Progenitor cell of endocrine pancreas (in vitro differentiated cells): ENCODE data around the gene SETD1A. TPM values are rescaled to one million over a fixed set of nuclear protein-coding genes. Genes with fewer than 3 reads are reported as not detected.

Experiments
- DNase-seq: peaks from one replicate; pipeline ENCODE4 v3.0.0; 2021; ENCODE audit warnings: low spot score; ENCODE audit not compliant: unreplicated experiment
- H3K27ac Mint-ChIP-seq: 2 replicates; pipeline ENCODE4 v1.8.0; 2021; ENCODE audit warnings: mild to moderate bottlenecking, moderate library complexity, mixed read lengths
- H3K27me3 Mint-ChIP-seq: 2 replicates; pipeline ENCODE4 v1.8.0; 2021; ENCODE audit warnings: mixed read lengths
- H3K36me3 Mint-ChIP-seq: 2 replicates; pipeline ENCODE4 v1.8.0; 2022; ENCODE audit warnings: mixed read lengths; ENCODE audit not compliant: insufficient read depth
- H3K4me1 Mint-ChIP-seq: 2 replicates; pipeline ENCODE4 v1.8.0; 2021; ENCODE audit warnings: low read depth, mixed read lengths
- H3K4me3 Mint-ChIP-seq: 2 replicates; pipeline ENCODE4 v1.8.0; 2021; ENCODE audit warnings: low read depth, mild to moderate bottlenecking, moderate library complexity, mixed read lengths
- H3K9me3 Mint-ChIP-seq: 2 replicates; pipeline ENCODE4 v1.8.0; 2021; ENCODE audit warnings: low read depth, mixed read lengths
- total RNA-seq: library from RNA; stranded (reverse); gene quantifications from 2 replicates; pipeline ENCODE4 v1.2.1, GENCODE V29; 2021
- TF ChIP-seq, protein P1 (sequence below): fragments of 200-600 bp; sonication (generic); IDR thresholded peaks from one replicate; pipeline ENCODE4 v1.5.0; 2021; ENCODE audit warnings: antibody characterized with exemption, mild to moderate bottlenecking; ENCODE audit not compliant: unreplicated experiment

The SETD1A gene
- total RNA-seq, 1 donor from 2014 or later = 27.7 TPM

GRCh38 chr16:30971298-30971697, 13.7 kb downstream of the SETD1A start:
- H3K9me3 Mint-ChIP-seq = no peaks in the 10 kb centered on the region
- no peaks in the 10 kb centered on the region for H3K4me1 Mint-ChIP-seq
- H3K27ac Mint-ChIP-seq = no peak overlapping the region
- H3K4me3 Mint-ChIP-seq = no peak overlapping the region
- H3K36me3 Mint-ChIP-seq = peaks cover 45% of the 10 kb centered on the region
- no peaks in the 10 kb centered on the region for H3K27me3 Mint-ChIP-seq
- DNase-seq = no peak
- TF ChIP-seq, protein P1, sequence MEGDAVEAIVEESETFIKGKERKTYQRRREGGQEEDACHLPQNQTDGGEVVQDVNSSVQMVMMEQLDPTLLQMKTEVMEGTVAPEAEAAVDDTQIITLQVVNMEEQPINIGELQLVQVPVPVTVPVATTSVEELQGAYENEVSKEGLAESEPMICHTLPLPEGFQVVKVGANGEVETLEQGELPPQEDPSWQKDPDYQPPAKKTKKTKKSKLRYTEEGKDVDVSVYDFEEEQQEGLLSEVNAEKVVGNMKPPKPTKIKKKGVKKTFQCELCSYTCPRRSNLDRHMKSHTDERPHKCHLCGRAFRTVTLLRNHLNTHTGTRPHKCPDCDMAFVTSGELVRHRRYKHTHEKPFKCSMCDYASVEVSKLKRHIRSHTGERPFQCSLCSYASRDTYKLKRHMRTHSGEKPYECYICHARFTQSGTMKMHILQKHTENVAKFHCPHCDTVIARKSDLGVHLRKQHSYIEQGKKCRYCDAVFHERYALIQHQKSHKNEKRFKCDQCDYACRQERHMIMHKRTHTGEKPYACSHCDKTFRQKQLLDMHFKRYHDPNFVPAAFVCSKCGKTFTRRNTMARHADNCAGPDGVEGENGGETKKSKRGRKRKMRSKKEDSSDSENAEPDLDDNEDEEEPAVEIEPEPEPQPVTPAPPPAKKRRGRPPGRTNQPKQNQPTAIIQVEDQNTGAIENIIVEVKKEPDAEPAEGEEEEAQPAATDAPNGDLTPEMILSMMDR = no peak

DNA sequence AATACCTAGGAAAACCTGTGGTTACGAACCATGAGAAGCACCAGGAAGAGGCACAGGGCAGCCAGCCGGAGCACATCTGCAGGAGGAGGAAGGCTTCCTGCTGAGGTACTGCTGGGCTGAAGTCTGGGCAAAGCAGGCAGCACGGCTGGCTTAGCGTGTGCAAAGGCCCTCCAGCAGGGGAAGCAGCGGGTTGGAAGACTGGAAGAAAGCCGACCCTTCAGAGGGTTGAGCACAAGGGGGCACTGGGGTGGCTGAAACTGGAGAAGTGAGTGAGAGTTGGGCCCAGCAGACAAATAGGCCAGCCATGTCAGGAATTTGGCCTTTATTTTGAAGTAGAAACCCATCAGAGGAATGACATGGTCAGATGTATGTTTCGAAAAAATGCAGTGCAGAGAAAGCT, 15.3 kb downstream of the SETD1A start:
- no peaks in the 10 kb centered on the region for H3K27me3 Mint-ChIP-seq
- TF ChIP-seq, protein P1 = no peak
- no peaks in the 10 kb centered on the region for H3K9me3 Mint-ChIP-seq
- H3K4me3 Mint-ChIP-seq = no peak overlapping the region
- no peak for DNase-seq
- peaks cover 45% of the 10 kb centered on the region for H3K36me3 Mint-ChIP-seq
- no peaks in the 10 kb centered on the region for H3K4me1 Mint-ChIP-seq
- H3K27ac Mint-ChIP-seq = peak overlapping the region; percentile 51

- Mint-ChIP-seq H3K27me3 (no peaks in the 10 kb centered on the region), H3K27ac (no peak overlapping the region), H3K9me3 (no peaks in the 10 kb centered on the region), H3K36me3 (peaks cover 42% of the 10 kb centered on the region), H3K4me1 (no peaks in the 10 kb centered on the region), H3K4me3 (no peak overlapping the region)
- TF ChIP-seq, protein P1 = no peak
- no peak for DNase-seq
These were observed 16.8 kb downstream of the SETD1A start for GRCh38 chr16:30974348-30974747.

DNA sequence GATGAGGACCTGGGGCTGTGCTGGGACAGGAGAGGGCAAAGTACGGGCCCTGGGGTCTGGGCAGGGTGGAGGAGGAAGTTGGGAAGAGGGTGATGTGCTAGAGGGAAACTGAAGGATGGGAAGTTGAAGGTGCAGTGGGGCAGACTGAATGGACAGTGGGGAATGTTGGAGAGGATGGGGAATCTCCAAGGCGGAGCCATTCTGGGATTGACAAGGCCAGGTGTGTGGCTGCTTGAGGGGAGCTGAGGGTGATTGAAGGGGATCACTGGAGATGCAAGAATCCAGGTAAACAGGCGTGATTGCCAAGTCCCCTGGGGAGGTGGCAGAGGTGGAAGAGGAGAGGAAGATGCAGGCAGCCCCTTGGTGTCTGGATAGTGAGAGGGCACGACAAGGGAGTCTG, 18.9 kb downstream of the SETD1A start:
- TF ChIP-seq, protein P1 = no peak
- no peaks in the 10 kb centered on the region for H3K4me1 Mint-ChIP-seq
- no peak overlapping the region for H3K27ac Mint-ChIP-seq
- peaks cover 34% of the 10 kb centered on the region for H3K36me3 Mint-ChIP-seq
- H3K27me3 Mint-ChIP-seq = no peaks in the 10 kb centered on the region
- DNase-seq = no peak
- H3K9me3 Mint-ChIP-seq = no peaks in the 10 kb centered on the region
- H3K4me3 Mint-ChIP-seq = no peak overlapping the region

DNA sequence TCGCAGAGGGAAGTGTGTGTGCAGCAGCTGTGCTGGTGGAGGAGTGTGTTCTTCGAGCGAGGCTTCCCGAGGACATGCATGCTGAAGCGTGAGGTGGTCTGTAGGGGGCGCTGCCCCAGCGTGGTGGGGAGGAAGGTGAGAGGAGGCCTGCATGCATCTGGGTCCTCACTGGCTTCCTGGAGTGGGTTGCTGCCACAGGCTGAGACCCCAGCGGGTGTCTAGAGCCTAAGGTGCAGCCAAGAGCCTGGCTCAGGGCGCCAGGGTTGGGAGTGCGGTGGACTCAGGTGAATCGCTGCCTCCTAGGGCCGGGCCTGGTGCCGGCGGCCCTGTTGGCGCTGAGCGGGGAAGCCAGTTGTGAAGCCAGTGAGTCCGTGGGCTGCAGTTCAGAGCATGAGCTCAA, 19.9 kb downstream of the SETD1A start:
- no peak overlapping the region for H3K4me3 Mint-ChIP-seq
- TF ChIP-seq, protein P1 = peak; percentile 28
- H3K27me3 Mint-ChIP-seq = no peaks in the 10 kb centered on the region
- no peaks in the 10 kb centered on the region for H3K4me1 Mint-ChIP-seq
- no peak for DNase-seq
- peak overlapping the region; percentile 29 for H3K27ac Mint-ChIP-seq
- peaks cover 28% of the 10 kb centered on the region for H3K36me3 Mint-ChIP-seq
- no peaks in the 10 kb centered on the region for H3K9me3 Mint-ChIP-seq
